Retinal pigment epithelial cell (primary cell): ENCODE data around the gene PRC1.

Experiments used
- DNase-seq: peaks from one replicate; pipeline ENCODE4 v3.0.0-alpha.2; 2010; ENCODE audit warnings: low read depth
- H3K4me3 ChIP-seq: 2 replicates; pipeline ENCODE4 v1.5.1; 2011; ENCODE audit warnings: mild to moderate bottlenecking, low read length, control low read depth, moderate library complexity
- TF ChIP-seq, protein P1 (sequence below): conservative IDR thresholded peaks from 2 replicates; pipeline ENCODE4 v1.5.1; 2011; ENCODE audit warnings: low read depth, low read length, control low read depth, inconsistent platforms

The PRC1 gene

DNA sequence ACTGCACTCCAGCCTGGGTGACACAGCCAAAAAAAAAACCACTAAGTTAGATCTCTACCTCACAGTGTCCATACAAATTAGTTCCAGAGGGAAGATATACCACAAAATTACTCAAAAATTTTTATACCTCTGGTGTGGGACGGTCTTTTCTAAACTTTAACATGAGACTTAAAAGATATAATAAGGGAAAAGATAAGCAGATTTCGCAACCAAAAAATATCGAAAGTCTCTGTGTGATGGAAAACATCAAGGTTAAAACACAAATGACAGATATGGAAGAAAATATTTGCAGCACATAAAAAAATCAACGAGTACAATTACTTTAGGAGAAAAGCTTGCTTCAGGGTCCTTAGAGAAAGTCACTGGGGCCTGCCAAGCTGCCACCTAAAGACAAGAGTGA is 72.4 kb downstream of the PRC1 start:
- no peak overlapping the region for H3K4me3 ChIP-seq
- TF ChIP-seq, protein P1, sequence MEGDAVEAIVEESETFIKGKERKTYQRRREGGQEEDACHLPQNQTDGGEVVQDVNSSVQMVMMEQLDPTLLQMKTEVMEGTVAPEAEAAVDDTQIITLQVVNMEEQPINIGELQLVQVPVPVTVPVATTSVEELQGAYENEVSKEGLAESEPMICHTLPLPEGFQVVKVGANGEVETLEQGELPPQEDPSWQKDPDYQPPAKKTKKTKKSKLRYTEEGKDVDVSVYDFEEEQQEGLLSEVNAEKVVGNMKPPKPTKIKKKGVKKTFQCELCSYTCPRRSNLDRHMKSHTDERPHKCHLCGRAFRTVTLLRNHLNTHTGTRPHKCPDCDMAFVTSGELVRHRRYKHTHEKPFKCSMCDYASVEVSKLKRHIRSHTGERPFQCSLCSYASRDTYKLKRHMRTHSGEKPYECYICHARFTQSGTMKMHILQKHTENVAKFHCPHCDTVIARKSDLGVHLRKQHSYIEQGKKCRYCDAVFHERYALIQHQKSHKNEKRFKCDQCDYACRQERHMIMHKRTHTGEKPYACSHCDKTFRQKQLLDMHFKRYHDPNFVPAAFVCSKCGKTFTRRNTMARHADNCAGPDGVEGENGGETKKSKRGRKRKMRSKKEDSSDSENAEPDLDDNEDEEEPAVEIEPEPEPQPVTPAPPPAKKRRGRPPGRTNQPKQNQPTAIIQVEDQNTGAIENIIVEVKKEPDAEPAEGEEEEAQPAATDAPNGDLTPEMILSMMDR: no peak
- no peak for DNase-seq

GRCh38 chr15:90918835-90919234 is 75.5 kb downstream of the PRC1 start:
- no peak for DNase-seq
- no peak overlapping the region for H3K4me3 ChIP-seq
- TF ChIP-seq, protein P1: no peak

DNA sequence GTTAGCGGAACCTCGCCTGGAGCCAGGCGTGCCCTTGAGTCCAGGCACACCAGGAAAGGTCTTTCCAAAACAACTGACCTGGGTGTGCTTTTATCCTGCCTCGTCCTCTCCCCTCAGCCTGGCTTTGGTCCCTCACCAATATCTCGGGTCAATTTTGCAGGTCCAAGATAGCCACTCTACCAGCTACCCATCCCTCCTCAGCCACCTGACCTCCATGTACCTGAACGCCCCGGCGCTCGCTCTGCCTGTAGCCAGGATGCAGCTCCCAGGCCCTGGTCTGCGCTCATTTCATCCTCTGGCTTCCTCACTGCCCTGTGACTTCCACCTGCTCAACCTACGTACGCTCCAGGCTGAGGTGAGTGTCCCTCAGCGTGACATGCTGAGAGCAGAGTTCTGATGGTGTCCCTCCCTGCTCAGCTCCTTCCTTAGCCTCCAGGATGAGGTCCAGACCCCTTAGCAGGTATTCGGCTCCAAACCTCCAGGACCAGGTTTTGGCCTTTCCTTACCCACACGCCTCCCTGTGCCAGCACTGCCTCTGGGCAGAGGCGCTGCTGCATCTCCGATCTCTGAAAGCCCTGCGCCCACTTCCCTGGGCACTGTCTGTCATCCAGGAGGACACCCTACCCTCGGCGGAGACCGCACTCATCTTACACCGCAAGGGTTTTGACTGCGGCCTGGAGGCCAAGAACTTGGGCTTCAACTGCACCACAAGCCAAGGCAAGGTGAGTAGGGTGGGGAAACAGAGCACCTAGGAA is 76.1 kb downstream of the PRC1 start:
- TF ChIP-seq, protein P1: no peak
- DNase-seq: no peak
- H3K4me3 ChIP-seq: no peak overlapping the region

GRCh38 chr15:90917569-90917968 is 76.8 kb downstream of the PRC1 start:
- no peak overlapping the region for H3K4me3 ChIP-seq
- TF ChIP-seq, protein P1: no peak
- DNase-seq: no peak

GRCh38 chr15:90916461-90916860 is 77.9 kb downstream of the PRC1 start:
- no peak overlapping the region for H3K4me3 ChIP-seq
- TF ChIP-seq, protein P1: no peak
- DNase-seq: no peak
